CD14-positive monocyte (primary cell): ENCODE results near the gene ATXN1. TPM values are rescaled to one million over a fixed set of nuclear protein-coding genes. Genes with fewer than 3 reads are reported as not detected.

Experiments used
- DNase-seq, 3 donors: peaks; one replicate each; pipeline ENCODE4 v3.0.0-alpha.2; 2011 to 2022
- H2AFZ ChIP-seq: 2 replicates; pipeline ENCODE4 v1.6.0; 2012; ENCODE audit warnings: mild to moderate bottlenecking, low read depth, low read length, inconsistent platforms; ENCODE audit not compliant: insufficient read depth, poor library complexity, severe bottlenecking
- H3K27ac ChIP-seq, 2 donors: 1 replicate in 1 of 2; 2 replicates in 1 of 2; pipeline ENCODE4 v1.5.1; 2012 to 2013; ENCODE audit warnings: low read length in 2 of 2, control low read depth in 1 of 2, inconsistent platforms in 1 of 2, low read depth in 1 of 2, mild to moderate bottlenecking in 1 of 2
- H3K27me3 ChIP-seq, 2 donors: one replicate each; pipeline versions ENCODE4 v1.6.0 to v1.6.1; 2011 to 2013; ENCODE audit warnings: low read length in 2 of 2; ENCODE audit not compliant: control insufficient read depth in 2 of 2, insufficient read depth in 2 of 2
- H3K36me3 ChIP-seq, 2 donors: replicated peaks in 1 of 2; 1 replicate in 1 of 2; 2 replicates in 1 of 2; pipeline versions ENCODE4 v1.5.1 to v1.6.1; 2012 to 2013; ENCODE audit warnings: low read length in 2 of 2, control low read depth in 1 of 2, inconsistent platforms in 1 of 2, mild to moderate bottlenecking in 1 of 2; ENCODE audit not compliant: insufficient read depth in 2 of 2, control insufficient read depth in 1 of 2
- H3K4me1 ChIP-seq, 2 donors: 1 replicate in 1 of 2; 2 replicates in 1 of 2; pipeline versions ENCODE4 v1.5.1 to v1.6.1; 2012 to 2013; ENCODE audit warnings: low read length in 2 of 2, control low read depth in 1 of 2, inconsistent platforms in 1 of 2, mild to moderate bottlenecking in 1 of 2, moderate library complexity in 1 of 2; ENCODE audit not compliant: insufficient read depth in 2 of 2, control insufficient read depth in 1 of 2
- H3K4me2 ChIP-seq: replicated peaks from 2 replicates; pipeline ENCODE3; 2012; ENCODE audit warnings: low read length, moderate library complexity, mild to moderate bottlenecking; ENCODE audit not compliant: poor library complexity, severe bottlenecking; ENCODE audit errors: extremely low read depth
- H3K4me3 ChIP-seq, 3 experiments: fragments of 200-600 bp in 1 of 3; sonication (generic) in 1 of 3; replicated peaks in 1 of 3; 1 replicate in 2 of 3; 2 replicates in 1 of 3; pipeline ENCODE4 v1.5.1; 2011 to 2013; ENCODE audit warnings: low read length in 3 of 3, mild to moderate bottlenecking in 3 of 3, control low read depth in 2 of 3, low read depth in 2 of 3, inconsistent platforms in 1 of 3, moderate library complexity in 1 of 3
- H3K79me2 ChIP-seq: 2 replicates; pipeline ENCODE4 v1.6.0; 2012; ENCODE audit warnings: mild to moderate bottlenecking, control low read depth, inconsistent platforms, low read length, moderate library complexity; ENCODE audit not compliant: insufficient read depth
- H3K9ac ChIP-seq: 2 replicates; pipeline ENCODE4 v1.6.0; 2017; ENCODE audit warnings: low read length, mild to moderate bottlenecking; ENCODE audit not compliant: insufficient read depth, poor library complexity, severe bottlenecking
- H3K9me3 ChIP-seq, 2 donors: replicated peaks in 1 of 2; 1 replicate in 1 of 2; 2 replicates in 1 of 2; pipeline versions ENCODE4 v1.5.1 to v1.6.1; 2012 to 2013; ENCODE audit warnings: low read length in 2 of 2, control low read depth in 1 of 2; ENCODE audit not compliant: control insufficient read depth in 1 of 2, insufficient read depth in 1 of 2
- H4K20me1 ChIP-seq: 2 replicates; pipeline ENCODE4 v1.6.0; 2012; ENCODE audit warnings: mild to moderate bottlenecking, low read length, control low read depth, moderate library complexity; ENCODE audit not compliant: insufficient read depth
- H3K27ac Mint-ChIP-seq, 7 donors: one replicate each; pipeline ENCODE4 v1.8.0; 2020; ENCODE audit warnings: mild to moderate bottlenecking in 7 of 7, mixed read lengths in 7 of 7, moderate library complexity in 6 of 7, inconsistent platforms in 2 of 7
- H3K27me3 Mint-ChIP-seq, 3 donors: one replicate each; pipeline ENCODE4 v1.8.0; 2021 to 2022; ENCODE audit warnings: low read depth in 3 of 3, mild to moderate bottlenecking in 3 of 3, mixed read lengths in 3 of 3, moderate library complexity in 3 of 3, inconsistent platforms in 1 of 3
- H3K36me3 Mint-ChIP-seq, 2 donors: one replicate each; pipeline ENCODE4 v1.8.0; 2020; ENCODE audit warnings: mixed read lengths in 2 of 2, inconsistent platforms in 1 of 2, mild to moderate bottlenecking in 1 of 2
- H3K4me1 Mint-ChIP-seq: one replicate; pipeline ENCODE4 v1.8.0; 2020; ENCODE audit warnings: mild to moderate bottlenecking, mixed read lengths
- H3K4me3 Mint-ChIP-seq, 2 donors: one replicate each; pipeline ENCODE4 v1.8.0; 2020; ENCODE audit warnings: mild to moderate bottlenecking in 2 of 2, mixed read lengths in 2 of 2, moderate library complexity in 1 of 2
- H3K9me3 Mint-ChIP-seq, 7 donors: one replicate each; pipeline ENCODE4 v1.8.0; 2020 to 2022; ENCODE audit warnings: mixed read lengths in 7 of 7, mild to moderate bottlenecking in 6 of 7, moderate library complexity in 6 of 7, inconsistent platforms in 2 of 7
- WGBS: methylation state at CpG from one replicate; pipeline ENCODE4 v1.1.5; 2013; ENCODE audit warnings: missing lambda C conversion rate; ENCODE audit not compliant: insufficient coverage; 5-methylcytosine and 5-hydroxymethylcytosine counted together
- intact Hi-C, 2 donors: fragments of 100-400 bp; cut with micrococcal nuclease; formaldehyde crosslinking; loops; one replicate each; pipeline versions ENCODE4 v1.15.0 to v1.15.1; 2023
- polyA plus RNA-seq, 3 donors: library from polyadenylated mRNA; depleted of rRNA in 1 of 3; unstranded in 2 of 3; stranded (reverse) in 1 of 3; fragments of 300-500 nt in 2 of 3; fragments of >200 nt in 1 of 3; fragmentation: Illumina TruSeq in 2 of 3; gene quantifications; 1 replicate in 2 of 3; 2 replicates in 1 of 3; pipeline ENCODE4 v1.2.3, GENCODE V29; 2012 to 2021
- TF ChIP-seq, protein P1 (sequence below): fragments of 200-600 bp; IDR thresholded peaks from one replicate; pipeline ENCODE4 v1.8.0; 2022; ENCODE audit warnings: antibody characterized with exemption, mild to moderate bottlenecking

Gene ATXN1
- polyA plus RNA-seq, 3 donors, result 8.8 to 19.1 (median 10.9) TPM

DNA sequence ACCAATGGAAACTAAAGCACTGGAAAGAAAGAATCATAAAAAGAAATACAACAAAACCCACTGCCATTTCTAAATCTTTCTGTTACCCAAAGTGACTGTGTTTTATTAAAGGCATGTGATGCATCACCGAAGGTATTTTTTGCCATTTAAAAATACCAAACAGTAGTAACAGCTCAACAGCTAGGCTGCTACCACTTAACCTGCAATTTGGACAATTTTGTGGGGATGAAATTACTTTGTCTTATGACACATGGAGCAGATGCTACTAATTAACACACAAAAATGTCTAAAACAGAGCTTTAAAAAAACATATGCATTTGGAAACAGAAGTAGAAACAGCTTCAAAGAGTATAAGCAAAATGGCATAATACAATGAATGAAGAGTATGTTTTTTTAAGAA lies 97.4 kb downstream of the ATXN1 start:
- TF ChIP-seq, protein P1, sequence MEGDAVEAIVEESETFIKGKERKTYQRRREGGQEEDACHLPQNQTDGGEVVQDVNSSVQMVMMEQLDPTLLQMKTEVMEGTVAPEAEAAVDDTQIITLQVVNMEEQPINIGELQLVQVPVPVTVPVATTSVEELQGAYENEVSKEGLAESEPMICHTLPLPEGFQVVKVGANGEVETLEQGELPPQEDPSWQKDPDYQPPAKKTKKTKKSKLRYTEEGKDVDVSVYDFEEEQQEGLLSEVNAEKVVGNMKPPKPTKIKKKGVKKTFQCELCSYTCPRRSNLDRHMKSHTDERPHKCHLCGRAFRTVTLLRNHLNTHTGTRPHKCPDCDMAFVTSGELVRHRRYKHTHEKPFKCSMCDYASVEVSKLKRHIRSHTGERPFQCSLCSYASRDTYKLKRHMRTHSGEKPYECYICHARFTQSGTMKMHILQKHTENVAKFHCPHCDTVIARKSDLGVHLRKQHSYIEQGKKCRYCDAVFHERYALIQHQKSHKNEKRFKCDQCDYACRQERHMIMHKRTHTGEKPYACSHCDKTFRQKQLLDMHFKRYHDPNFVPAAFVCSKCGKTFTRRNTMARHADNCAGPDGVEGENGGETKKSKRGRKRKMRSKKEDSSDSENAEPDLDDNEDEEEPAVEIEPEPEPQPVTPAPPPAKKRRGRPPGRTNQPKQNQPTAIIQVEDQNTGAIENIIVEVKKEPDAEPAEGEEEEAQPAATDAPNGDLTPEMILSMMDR, result no peak
- peaks cover 23 to 28% of the 10 kb centered on the region in 2 donors for H3K36me3 Mint-ChIP-seq
- H3K9me3 ChIP-seq, result peaks cover 4 to 5% of the 10 kb centered on the region in 2 donors

DNA sequence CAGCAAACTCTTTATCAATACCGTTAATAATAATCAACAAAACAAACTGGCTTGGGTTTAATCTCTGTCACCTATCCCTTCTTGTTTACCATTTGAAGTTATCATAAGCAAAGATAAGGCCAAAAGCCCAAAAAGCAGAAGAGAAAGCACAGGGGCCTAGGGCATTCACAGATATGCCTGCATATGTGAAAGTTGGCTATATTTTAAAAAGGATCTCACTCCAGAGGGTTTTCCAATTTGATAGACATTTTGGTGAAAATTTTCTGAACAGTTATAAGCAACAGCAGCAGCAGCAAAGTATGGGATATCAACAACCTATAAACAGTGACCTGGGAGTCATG lies 101.1 kb downstream of the ATXN1 start:
- Mint-ChIP-seq H3K27me3 (no peaks in the 10 kb centered on the region), H3K27ac (peak overlapping the region in 4 of 7 donors; percentile 56 to 77 (median 70)), H3K9me3 (peaks cover 0 to 14% (median 4%) of the 10 kb centered on the region in 7 donors), H3K36me3 (peaks cover 28 to 41% of the 10 kb centered on the region in 2 donors), H3K4me1 (peaks cover 23% of the 10 kb centered on the region), H3K4me3 (no peak overlapping the region)
- Histone ChIP-seq H3K27ac (peak overlapping the region in 1 of 2 donors; percentile 36), H3K79me2 (peaks cover 2% of the 10 kb centered on the region), H3K9me3 (peaks cover 4 to 5% of the 10 kb centered on the region in 2 donors), H3K4me3 (no peak overlapping the region), H3K36me3 (peaks cover 16 to 31% of the 10 kb centered on the region in 2 donors), H3K27me3 (no peaks in the 10 kb centered on the region), H3K4me2 (no peak overlapping the region), H4K20me1 (peaks cover under 1% of the 10 kb centered on the region), H3K4me1 (peaks cover 11 to 16% of the 10 kb centered on the region in 2 donors), H2AFZ (no peak overlapping the region), H3K9ac (no peak overlapping the region)
- intact Hi-C loops, result no loop called here
- TF ChIP-seq, protein P1, result no peak
- peak in 2 of 3 donors; percentile 19 to 34 for DNase-seq
- WGBS, result 0% methylated on average over 1 of the region's 1 CpG

More for the DNA sequence above, 97.4 kb downstream of the ATXN1 start:
- Mint-ChIP-seq H3K27me3 (no peaks in the 10 kb centered on the region), H3K4me1 (peaks cover 25% of the 10 kb centered on the region), H3K27ac (no peak overlapping the region), H3K9me3 (peaks cover 0 to 12% (median 4%) of the 10 kb centered on the region in 7 donors), H3K4me3 (no peak overlapping the region)
- Histone ChIP-seq H3K79me2 (peaks cover 6% of the 10 kb centered on the region), H3K4me3 (no peak overlapping the region), H3K4me2 (no peak overlapping the region), H3K36me3 (peaks cover 3 to 10% of the 10 kb centered on the region in 2 donors), H3K27me3 (no peaks in the 10 kb centered on the region), H4K20me1 (peaks cover 4% of the 10 kb centered on the region), H3K4me1 (peaks cover 12 to 18% of the 10 kb centered on the region in 2 donors), H2AFZ (no peak overlapping the region), H3K9ac (no peak overlapping the region), H3K27ac (no peak overlapping the region)
- WGBS, result no CpG with 5 or more reads among the region's 1 CpG
- no peak for DNase-seq
- intact Hi-C loops, result no loop called here
